HEK293T (cell line): Measurements from ENCODE around the gene KHDC4.
"Not testable (repeated sequence)": the region's sequence is repeated elsewhere in the genome, so short reads cannot be mapped to it uniquely, and the experiment has no call there.

Experiments
- ARNT ChIP-seq: fragments of 450-650 bp; IDR thresholded peaks from 2 replicates; pipeline ENCODE4 v1.6.1; 2017; ENCODE audit warnings: mild to moderate bottlenecking
- BHLHE40 ChIP-seq: fragments of 450-650 bp; IDR thresholded peaks from 2 replicates; pipeline ENCODE4 v1.6.1; 2016; ENCODE audit warnings: mild to moderate bottlenecking, moderate library complexity, borderline replicate concordance
- CTBP1 ChIP-seq: fragments of 450-650 bp; IDR thresholded peaks from 2 replicates; pipeline ENCODE4 v1.6.1; 2016; ENCODE audit warnings: borderline replicate concordance
- FOXA1 ChIP-seq: fragments of 450-650 bp; IDR thresholded peaks from 2 replicates; pipeline ENCODE4 v1.6.1; 2016; ENCODE audit warnings: mild to moderate bottlenecking
- FOXK2 ChIP-seq: fragments of 450-650 bp; IDR thresholded peaks from 2 replicates; pipeline ENCODE4 v1.6.1; 2016; ENCODE audit warnings: mild to moderate bottlenecking
- FOXM1 ChIP-seq: fragments of 450-650 bp; IDR thresholded peaks from 2 replicates; pipeline ENCODE4 v1.6.1; 2017; ENCODE audit warnings: mild to moderate bottlenecking, borderline replicate concordance
- HDGF ChIP-seq: fragments of 450-650 bp; IDR thresholded peaks from 2 replicates; pipeline ENCODE4 v1.6.1; 2017; ENCODE audit warnings: antibody characterized with exemption, borderline replicate concordance
- L3MBTL2 ChIP-seq: fragments of 450-650 bp; conservative IDR thresholded peaks from 2 replicates; pipeline ENCODE4 v1.6.1; 2016; ENCODE audit warnings: mild to moderate bottlenecking
- NFRKB ChIP-seq: fragments of 450-650 bp; IDR thresholded peaks from 2 replicates; pipeline ENCODE4 v1.6.1; 2016; ENCODE audit warnings: mild to moderate bottlenecking, moderate library complexity
- SP1 ChIP-seq: fragments of 450-650 bp; IDR thresholded peaks from 2 replicates; pipeline ENCODE4 v1.6.1; 2017
- SUZ12 ChIP-seq: fragments of 450-650 bp; IDR thresholded peaks from 2 replicates; pipeline ENCODE4 v1.6.1; 2016; ENCODE audit warnings: mild to moderate bottlenecking
- ZNF384 ChIP-seq: fragments of 450-650 bp; IDR thresholded peaks from 2 replicates; pipeline ENCODE4 v1.6.1; 2016
- TF ChIP-seq, protein P1 (sequence below): fragments of 450-650 bp; IDR thresholded peaks from 2 replicates; pipeline ENCODE4 v1.6.1; 2016

DNA sequence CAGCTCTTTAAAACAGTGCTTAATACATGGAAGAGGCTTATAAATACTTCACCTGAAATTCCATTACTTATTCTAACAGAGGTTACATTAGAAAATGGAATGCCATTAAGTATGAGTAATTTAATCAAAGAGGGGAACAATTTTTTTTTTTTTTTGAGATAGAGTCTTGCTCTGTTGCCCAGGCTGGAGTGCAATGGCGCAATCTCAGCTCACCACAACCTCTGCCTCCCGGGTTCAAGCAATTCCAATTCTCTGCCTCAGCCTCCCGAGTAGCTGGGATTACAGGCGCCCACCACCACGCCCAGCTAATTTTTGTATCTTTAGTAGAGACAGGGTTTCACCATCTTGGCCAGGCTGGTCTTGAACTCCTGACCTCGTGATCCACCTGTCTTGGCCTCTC is 38.6 kb downstream of the KHDC4 start:
- not testable (repeated sequence) for TF ChIP-seq SUZ12, FOXK2, BHLHE40, HDGF, SP1, CTBP1, L3MBTL2, FOXM1, NFRKB, ARNT, ZNF384, FOXA1
- TF ChIP-seq, protein P1, sequence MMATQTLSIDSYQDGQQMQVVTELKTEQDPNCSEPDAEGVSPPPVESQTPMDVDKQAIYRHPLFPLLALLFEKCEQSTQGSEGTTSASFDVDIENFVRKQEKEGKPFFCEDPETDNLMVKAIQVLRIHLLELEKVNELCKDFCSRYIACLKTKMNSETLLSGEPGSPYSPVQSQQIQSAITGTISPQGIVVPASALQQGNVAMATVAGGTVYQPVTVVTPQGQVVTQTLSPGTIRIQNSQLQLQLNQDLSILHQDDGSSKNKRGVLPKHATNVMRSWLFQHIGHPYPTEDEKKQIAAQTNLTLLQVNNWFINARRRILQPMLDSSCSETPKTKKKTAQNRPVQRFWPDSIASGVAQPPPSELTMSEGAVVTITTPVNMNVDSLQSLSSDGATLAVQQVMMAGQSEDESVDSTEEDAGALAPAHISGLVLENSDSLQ = not testable (repeated sequence)
